Amniotic stem cell (primary cell): ENCODE results near the gene COL4A2.
"Not testable (repeated sequence)": the region's sequence is repeated elsewhere in the genome, so short reads cannot be mapped to it uniquely, and the experiment has no call there.

Experiments
- DNase-seq: peaks from one replicate; lab custom pipeline; 2025; lab: John Stamatoyannopoulos, UW

COL4A2 gene

GRCh38 chr13:110442930-110443621 lies 136.0 kb downstream of the COL4A2 start:
- DNase-seq = peak; percentile 31

- DNase-seq = no peak
These were observed 136.6 kb downstream of the COL4A2 start for GRCh38 chr13:110443622-110444225.

DNA sequence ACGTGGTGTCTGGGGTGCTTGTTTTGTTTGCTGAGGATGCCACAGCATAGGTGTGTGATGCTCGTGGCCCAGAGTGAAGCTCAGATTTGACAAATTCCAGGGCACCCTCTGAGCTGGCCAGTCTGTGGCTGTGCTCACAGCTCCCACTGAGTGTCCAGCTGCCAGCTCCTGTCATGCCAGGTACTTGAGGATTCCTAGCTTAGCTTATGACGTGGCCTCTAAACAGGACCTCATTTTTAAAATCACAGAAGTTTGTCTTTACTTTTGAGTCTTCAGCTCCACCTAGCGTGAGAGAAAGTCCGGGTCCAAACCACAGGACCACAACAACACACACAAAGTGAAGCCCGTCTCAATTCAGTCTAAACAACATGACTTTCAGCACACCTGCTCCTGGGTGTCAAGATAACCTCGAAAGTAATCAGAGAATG lies 137.2 kb downstream of the COL4A2 start:
- DNase-seq = no peak

GRCh38 chr13:110445183-110445582 lies 138.1 kb downstream of the COL4A2 start:
- no peak for DNase-seq

DNA sequence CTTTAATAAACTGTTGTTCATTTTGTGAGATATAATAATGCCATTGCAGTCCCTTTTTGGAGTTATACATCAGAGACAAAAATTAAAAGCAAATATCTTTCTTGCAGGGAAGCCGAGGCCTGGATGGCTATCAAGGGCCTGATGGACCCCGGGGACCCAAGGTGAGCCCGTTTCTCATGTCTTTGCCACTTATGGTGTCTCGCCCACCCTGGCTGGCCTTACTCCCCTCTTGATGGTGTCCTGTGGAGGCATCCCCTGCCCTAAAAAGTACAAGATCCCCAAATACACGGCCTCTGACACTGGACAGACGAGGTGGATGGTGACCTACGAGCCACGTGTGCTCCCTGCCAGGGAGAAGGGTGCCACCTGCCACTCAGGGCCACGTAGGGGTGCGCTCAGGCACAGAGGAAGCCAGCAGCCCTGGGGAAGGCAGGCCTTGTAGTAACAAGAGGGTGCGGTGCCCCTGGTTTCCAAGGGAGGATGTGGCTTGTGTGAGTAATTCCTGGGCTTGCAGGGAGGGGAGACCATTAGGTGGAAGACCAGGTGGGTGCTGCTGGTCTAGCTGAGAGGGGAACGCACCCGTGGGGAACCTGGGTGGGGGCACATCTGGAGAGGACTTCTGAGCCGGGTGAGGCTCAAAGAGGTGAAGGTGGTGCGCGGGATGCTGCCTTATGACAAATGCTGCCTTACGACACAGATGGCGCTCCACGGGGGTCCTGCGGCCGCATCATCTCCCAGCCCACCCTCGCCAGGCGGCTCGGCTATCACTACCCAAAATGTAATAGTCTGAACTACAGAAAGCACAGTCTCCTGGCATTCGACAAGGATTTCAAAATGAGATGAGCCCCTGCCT lies 138.9 kb downstream of the COL4A2 start:
- DNase-seq = no peak

GRCh38 chr13:110446575-110446890 lies 139.4 kb downstream of the COL4A2 start:
- no peak for DNase-seq

DNA sequence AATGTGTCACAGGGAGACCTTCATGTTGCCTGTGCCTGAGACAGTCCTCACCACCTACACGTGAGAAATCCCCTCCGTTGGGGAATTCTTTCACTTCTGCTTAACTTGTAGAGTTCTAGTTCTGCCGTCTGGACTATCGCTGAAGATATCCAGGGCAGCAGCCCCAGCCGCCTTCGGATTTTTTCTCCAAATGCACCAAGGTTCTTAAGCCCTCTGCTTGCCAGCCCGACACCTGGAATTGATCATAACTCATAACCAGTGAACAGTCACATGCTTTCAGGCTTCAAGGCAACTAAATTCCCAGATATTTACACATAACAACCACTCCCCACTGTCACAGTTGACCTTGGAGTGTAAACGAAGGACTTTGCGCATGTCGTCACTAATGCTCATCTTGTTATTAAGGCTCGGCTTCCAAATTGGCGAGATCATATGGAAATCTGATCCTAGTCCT lies 140.0 kb downstream of the COL4A2 start:
- no peak for DNase-seq

DNA sequence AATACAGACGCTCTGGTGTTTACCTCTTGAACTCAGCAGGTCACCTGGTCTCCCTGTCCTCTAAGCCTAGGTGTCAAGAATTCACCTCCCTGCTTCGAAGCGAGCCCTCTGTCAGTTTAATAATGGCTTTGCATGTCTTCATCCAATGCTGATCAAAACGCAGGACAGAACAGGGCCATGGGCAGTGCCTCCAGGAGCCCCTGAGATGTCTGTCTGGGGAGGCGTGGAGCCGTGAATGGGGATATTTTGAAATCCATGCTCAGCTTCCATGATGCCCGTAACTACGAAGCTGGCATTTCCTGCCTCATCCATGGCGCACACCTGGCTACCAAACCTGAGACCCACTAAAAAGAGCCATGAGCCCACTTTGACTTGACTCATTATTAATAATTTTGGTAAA lies 140.7 kb downstream of the COL4A2 start:
- no peak for DNase-seq

DNA sequence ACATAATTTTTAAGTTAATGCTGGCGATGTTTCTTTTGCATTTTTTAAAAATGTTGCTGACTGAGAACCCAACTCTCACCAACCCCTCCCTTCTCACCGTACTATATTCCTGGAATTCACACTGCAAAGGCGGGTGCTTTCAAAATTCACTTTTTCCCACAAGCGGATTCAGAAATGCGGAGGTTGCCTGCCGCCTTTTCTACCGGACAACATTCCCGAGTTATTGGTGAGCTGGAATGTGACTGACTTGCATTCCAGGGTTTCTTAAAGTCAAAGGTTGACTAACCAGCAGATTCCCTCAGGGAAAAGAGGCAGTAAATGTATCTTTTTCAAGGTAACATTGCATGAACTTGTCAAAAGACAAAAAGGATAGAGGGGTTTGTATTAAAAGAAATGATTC lies 141.1 kb downstream of the COL4A2 start:
- DNase-seq = no peak

GRCh38 chr13:110448677-110449076 lies 141.6 kb downstream of the COL4A2 start:
- no peak for DNase-seq

DNA sequence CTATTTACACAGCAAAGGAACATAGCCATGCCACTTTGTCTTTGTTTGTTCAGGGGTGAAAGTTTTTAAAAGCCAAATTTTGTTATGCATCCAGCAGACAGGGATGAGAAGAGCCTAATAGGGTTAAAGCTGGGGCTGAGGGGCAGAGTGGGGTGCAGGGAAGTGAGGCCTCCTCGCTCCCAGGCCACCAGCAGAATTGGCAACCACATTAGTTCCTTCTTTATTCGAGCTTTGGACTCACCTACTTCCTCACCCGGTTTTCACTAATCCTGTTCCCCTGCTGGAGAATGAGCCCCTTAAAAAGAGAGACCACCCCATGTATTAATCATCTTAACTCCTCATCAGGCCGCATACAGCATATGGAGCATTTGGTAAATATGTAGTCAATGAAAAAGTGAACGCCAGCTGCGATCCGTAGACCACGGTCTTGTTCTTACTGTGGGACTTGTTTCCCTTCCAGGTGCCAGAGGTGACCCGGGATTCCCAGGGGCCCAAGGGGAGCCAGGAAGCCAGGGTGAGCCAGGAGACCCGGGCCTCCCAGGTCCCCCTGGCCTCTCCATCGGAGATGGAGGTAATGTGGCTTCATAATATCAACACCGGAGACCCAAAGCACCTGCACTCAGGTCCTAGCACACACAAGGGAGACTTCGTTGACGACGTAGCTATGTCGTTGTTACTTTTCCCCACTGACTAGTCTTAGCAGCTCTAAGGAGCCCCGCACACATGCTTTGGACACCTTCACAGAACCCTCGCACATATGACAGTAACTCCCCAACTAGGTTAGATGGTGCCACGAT lies 142.3 kb downstream of the COL4A2 start:
- DNase-seq = no peak

- DNase-seq = no peak
These were observed 143.2 kb downstream of the COL4A2 start for GRCh38 chr13:110450016-110450900.

GRCh38 chr13:110450941-110451730 lies 144.1 kb downstream of the COL4A2 start:
- no peak for DNase-seq

GRCh38 chr13:110453091-110453490 lies 146.0 kb downstream of the COL4A2 start:
- DNase-seq = not testable (repeated sequence)

- DNase-seq = no peak
These were observed 146.7 kb downstream of the COL4A2 start for GRCh38 chr13:110453797-110454196.

DNA sequence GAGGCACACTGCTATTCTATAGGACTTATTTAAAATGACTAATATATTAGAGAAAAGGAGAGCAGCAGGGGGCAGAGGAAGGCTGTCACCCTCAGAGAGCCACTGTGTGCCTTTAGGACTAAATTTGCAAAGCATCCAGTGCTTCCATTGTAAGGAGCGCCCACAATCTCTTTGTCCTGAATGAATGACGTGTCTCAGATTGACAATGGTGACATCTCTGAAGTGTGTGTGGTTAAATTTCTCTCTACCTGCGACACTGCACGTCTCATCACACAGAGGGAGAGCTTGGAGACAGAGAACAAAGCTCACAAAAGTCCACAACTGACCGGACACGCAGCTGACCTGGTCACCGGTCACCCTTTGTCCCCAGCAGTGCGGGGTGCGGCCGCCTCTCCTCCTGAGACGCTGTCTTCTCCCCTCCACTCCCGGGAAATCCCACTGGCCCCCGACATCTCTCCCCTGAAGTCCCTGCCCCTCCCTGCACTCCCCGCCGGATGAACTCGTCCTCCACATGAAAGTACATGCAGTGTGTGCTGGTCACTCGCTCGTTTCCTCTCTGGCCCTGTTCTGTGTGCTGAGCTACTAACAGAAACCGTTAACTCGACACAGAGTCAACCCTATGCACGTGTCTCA lies 147.3 kb downstream of the COL4A2 start:
- no peak for DNase-seq

DNA sequence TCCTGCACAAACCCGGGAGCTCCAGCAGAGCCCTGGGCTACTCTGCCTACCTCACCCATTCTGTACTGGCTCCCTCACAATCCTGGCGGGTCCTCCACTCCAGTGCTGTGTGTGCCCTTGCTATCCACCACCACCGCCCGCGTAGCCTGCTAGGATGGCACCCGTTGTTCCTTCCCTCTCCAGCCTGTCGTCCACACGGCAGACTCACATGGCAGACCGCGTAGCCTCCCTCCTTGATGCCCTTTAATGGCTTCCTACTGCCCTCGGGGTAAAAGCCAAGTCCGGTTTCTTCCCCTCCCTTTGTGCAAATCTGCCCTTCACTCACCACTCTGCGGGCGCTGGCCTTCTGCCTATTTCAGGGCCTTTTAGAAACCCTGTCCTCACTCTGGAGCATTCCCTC lies 147.9 kb downstream of the COL4A2 start:
- no peak for DNase-seq

GRCh38 chr13:110455444-110455843 lies 148.4 kb downstream of the COL4A2 start:
- no peak for DNase-seq

GRCh38 chr13:110455941-110456340 lies 148.9 kb downstream of the COL4A2 start:
- no peak for DNase-seq

- no peak for DNase-seq
These were observed 149.5 kb downstream of the COL4A2 start for GRCh38 chr13:110456550-110456949.
